ENCODE results near the gene MORC4.

GRCh38 chrX:106987488-106987887 is 12.5 kb downstream of the MORC4 start:
- TF ChIP-seq, protein P1, sequence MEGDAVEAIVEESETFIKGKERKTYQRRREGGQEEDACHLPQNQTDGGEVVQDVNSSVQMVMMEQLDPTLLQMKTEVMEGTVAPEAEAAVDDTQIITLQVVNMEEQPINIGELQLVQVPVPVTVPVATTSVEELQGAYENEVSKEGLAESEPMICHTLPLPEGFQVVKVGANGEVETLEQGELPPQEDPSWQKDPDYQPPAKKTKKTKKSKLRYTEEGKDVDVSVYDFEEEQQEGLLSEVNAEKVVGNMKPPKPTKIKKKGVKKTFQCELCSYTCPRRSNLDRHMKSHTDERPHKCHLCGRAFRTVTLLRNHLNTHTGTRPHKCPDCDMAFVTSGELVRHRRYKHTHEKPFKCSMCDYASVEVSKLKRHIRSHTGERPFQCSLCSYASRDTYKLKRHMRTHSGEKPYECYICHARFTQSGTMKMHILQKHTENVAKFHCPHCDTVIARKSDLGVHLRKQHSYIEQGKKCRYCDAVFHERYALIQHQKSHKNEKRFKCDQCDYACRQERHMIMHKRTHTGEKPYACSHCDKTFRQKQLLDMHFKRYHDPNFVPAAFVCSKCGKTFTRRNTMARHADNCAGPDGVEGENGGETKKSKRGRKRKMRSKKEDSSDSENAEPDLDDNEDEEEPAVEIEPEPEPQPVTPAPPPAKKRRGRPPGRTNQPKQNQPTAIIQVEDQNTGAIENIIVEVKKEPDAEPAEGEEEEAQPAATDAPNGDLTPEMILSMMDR (IDR thresholded peaks at IDR 0.05 in 8 of 11, conservative IDR thresholded peaks at IDR 0.05 in 3 of 11), result no peak
- TF ChIP-seq POLR2AphosphoS5 (IDR thresholded peaks at IDR 0.05), result no peak

Data from spleen (tissue), 7 donors.